LNCaP clone FGC (cell line): ENCODE measurements around the gene TMEM167B.

Experiments
- DNase-seq: peaks from one replicate; pipeline ENCODE4 v3.0.0-alpha.2; 2011; ENCODE audit warnings: low read depth
- H3K4me3 ChIP-seq: 2 replicates; pipeline ENCODE4 v1.5.1; 2011; ENCODE audit warnings: mild to moderate bottlenecking, low read depth, low read length, control low read depth
- TF ChIP-seq, protein P1 (sequence below): IDR thresholded peaks from 2 replicates; pipeline ENCODE4 v1.5.1; 2012; ENCODE audit warnings: mild to moderate bottlenecking; ENCODE audit not compliant: control insufficient read depth, insufficient read depth; ENCODE audit errors: extremely low read depth

The TMEM167B gene

DNA sequence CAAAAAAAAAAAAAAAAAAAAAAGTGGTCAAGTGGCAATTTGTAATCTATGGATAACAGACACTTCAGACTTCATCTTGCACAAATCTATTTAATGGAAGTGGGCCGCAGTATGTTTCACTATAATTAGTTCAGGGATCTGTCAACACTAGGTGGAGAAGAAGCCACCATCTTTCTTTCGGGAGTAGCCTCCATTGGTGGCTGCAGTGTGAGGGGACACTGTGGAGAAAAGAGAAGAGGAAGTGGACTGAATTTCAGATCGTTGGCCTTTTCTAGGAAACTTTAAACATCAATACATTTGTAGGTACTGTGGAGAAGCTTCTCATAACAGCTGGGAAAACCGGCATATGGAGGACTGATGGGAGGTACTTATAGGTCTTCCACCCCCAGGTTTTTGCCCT, 15.3 kb downstream of the TMEM167B start:
- no peak overlapping the region for H3K4me3 ChIP-seq
- TF ChIP-seq, protein P1, sequence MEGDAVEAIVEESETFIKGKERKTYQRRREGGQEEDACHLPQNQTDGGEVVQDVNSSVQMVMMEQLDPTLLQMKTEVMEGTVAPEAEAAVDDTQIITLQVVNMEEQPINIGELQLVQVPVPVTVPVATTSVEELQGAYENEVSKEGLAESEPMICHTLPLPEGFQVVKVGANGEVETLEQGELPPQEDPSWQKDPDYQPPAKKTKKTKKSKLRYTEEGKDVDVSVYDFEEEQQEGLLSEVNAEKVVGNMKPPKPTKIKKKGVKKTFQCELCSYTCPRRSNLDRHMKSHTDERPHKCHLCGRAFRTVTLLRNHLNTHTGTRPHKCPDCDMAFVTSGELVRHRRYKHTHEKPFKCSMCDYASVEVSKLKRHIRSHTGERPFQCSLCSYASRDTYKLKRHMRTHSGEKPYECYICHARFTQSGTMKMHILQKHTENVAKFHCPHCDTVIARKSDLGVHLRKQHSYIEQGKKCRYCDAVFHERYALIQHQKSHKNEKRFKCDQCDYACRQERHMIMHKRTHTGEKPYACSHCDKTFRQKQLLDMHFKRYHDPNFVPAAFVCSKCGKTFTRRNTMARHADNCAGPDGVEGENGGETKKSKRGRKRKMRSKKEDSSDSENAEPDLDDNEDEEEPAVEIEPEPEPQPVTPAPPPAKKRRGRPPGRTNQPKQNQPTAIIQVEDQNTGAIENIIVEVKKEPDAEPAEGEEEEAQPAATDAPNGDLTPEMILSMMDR, result no peak
- no peak for DNase-seq

DNA sequence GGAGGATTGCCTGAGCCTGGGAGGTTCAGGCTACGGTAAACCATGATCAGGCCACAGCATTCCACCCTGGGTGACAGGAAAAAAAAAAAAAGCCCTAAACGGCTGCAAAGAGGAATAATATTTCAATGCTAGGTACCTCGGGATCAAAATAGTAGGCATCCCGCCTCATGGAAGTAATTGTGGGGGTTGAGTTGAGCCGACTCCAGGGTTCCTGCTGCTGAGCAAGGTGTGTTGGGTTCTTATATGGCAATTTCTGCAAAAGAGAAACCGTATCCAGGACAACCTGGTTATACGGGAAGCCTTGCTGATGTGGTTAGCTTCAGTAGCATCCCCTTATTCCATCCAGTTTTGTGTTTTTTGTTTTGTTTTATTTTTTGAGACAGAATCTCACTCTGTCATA, 17.2 kb downstream of the TMEM167B start:
- TF ChIP-seq, protein P1, result no peak
- H3K4me3 ChIP-seq, result no peak overlapping the region
- no peak for DNase-seq

DNA sequence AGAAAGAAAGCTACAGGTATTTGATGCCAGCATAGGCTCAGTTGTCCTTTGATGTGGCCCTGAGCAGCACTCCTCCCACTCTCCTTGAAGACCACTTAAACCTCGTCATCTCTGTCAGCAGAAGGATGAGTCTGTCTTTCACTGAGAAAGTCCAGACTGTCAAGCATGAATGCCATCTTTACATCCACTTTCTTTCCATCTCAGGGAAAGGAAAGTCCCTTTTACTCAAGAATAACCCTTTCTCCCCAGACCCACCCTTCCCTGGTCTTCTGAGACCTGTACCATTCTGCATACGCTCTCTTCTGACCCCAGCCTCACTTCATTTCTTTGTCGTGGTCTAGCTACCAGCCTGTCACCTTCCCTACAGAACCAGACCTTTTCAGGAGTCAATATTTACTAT, 19.3 kb downstream of the TMEM167B start:
- H3K4me3 ChIP-seq, result no peak overlapping the region
- no peak for DNase-seq
- TF ChIP-seq, protein P1, result no peak

DNA sequence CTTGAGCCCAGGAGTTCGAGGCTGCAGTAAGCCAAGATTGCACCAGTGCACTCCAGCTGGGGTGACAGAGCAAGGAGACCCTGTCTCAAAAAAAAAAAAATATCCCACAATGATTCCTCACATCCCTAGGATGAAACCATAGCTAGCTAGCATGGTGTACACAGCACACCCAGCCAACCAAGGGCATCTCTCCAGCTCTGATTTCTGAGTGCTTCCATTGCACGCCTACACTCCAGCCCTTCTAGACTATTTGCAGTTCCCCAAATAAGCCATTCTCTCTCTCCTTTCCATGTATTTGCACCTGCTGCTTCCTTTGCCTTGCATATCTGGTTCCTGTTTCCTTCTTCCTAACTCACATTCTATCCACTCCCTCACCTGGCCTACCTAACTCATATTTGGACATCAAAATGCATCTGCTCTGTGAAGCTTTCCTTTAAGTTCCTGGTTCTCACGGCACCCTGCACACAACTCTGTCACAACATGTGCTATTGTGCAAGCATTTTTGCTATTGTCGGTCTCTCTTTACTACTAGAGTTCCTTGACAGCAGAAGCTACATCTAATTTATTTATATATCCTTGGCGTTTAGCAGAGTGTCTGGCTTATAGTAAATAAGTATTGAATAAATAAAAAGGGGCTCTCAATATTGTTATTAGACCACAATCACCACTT, 21.0 kb downstream of the TMEM167B start:
- no peak overlapping the region for H3K4me3 ChIP-seq
- TF ChIP-seq, protein P1, result no peak
- no peak for DNase-seq

DNA sequence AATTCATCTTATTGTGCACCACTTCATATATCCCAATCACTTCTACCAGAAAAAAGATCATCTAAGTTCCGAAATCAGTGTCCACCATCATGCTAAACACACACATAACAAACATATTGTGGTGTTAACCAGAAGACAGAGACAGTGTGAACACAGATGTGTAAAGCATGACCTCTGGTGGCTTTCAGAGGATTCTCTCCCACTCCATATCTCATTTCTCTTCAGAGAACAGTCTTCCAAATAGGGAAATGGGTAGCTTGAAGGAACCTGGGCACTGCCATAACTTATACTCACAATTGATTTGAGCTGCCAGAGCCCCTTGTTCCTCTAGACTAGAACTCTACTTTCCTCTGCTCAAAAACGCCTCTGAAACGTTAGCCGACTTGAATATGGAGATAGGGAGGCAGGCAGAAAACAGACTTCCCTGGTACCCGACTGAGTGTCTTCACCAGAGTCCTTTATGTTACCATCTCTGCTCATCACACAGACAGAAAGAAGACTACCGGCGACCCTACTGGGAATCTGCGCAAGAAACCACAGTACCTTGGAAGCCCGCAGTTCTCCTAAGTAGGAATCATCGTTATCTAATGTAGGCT, 21.6 kb downstream of the TMEM167B start:
- DNase-seq, result no peak
- TF ChIP-seq, protein P1, result peak; percentile 58
- no peak overlapping the region for H3K4me3 ChIP-seq

DNA sequence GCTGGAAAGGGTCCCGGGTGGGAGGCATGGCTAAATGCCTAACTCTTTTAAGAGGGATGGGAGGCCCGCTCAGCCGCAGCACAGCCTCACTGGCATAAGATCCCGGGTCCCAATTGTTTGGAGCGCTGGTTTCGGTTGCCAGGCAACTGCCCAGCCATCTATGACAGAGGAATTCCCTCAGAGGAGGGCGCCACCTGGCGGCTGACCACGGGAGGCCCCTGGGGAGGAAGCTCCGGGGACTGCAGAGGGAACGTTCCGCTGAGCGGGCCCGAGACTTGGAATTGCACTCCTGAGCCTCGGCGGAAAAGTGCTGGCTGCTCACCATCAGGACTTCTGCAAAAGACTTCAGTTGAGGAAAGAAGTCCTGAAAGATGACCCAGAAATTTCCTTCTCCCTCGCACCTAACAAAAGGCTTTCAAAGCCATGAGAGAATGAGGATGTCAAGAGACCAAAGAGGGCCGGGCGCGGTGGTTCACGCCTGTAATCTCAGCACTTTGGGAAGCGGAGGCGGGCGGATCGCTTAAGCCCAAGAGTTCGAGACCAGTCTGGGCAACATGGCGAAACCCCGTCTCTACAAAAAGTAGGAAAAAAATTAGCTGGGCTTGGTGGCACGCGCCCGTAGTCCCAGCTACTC, 22.2 kb downstream of the TMEM167B start:
- H3K4me3 ChIP-seq, result no peak overlapping the region
- TF ChIP-seq, protein P1, result peak; percentile 85
- DNase-seq, result peak; percentile 51
